BLaER1 (cell line): Measurements from ENCODE around the gene RNF213.

ENCODE experiments used
- H3K27ac ChIP-seq: shearing (Covaris generic); formaldehyde crosslinking; 2 replicates; pipeline ENCODE4 v1.8.1; 2022
- H3K27me3 ChIP-seq: shearing (Covaris generic); formaldehyde crosslinking; 2 replicates; pipeline ENCODE4 v1.8.1; 2022
- H3K36me3 ChIP-seq: shearing (Covaris generic); formaldehyde crosslinking; 2 replicates; pipeline ENCODE4 v1.8.1; 2022
- H3K4me1 ChIP-seq: shearing (Covaris generic); formaldehyde crosslinking; 2 replicates; pipeline ENCODE4 v1.8.1; 2022
- H3K4me2 ChIP-seq: shearing (Covaris generic); formaldehyde crosslinking; 2 replicates; pipeline ENCODE4 v1.8.1; 2022
- H3K4me3 ChIP-seq: shearing (Covaris generic); formaldehyde crosslinking; 2 replicates; pipeline ENCODE4 v1.8.1; 2022
- H3K9ac ChIP-seq: shearing (Covaris generic); formaldehyde crosslinking; 2 replicates; pipeline ENCODE4 v1.8.1; 2022
- H3K9me3 ChIP-seq: shearing (Covaris generic); formaldehyde crosslinking; 2 replicates; pipeline ENCODE4 v1.8.1; 2022
- H4K20me1 ChIP-seq: shearing (Covaris generic); formaldehyde crosslinking; 2 replicates; pipeline ENCODE4 v1.8.1; 2022
- Cebpa-rat ChIP-seq: shearing (Covaris generic); IDR thresholded peaks from 2 replicates; pipeline ENCODE4 v1.8.1; 2022

Gene RNF213

GRCh38 chr17:80376531-80376930 lies 115.9 kb downstream of the RNF213 start:
- no peaks in the 10 kb centered on the region for H3K9me3 ChIP-seq
- H3K9ac ChIP-seq = no peak overlapping the region
- peaks cover 99% of the 10 kb centered on the region for H3K36me3 ChIP-seq
- no peaks in the 10 kb centered on the region for H3K27me3 ChIP-seq
- H3K4me2 ChIP-seq = no peak overlapping the region
- no peak overlapping the region for H3K4me3 ChIP-seq
- no peak overlapping the region for H3K27ac ChIP-seq
- H3K4me1 ChIP-seq = no peaks in the 10 kb centered on the region
- H4K20me1 ChIP-seq = 0 out of 2 replicates have a peak, but pooled peaks cover 13% of the 10 kb centered on the region
- TF ChIP-seq Cebpa-rat = no peak

- Histone ChIP-seq H3K4me3 (no peak overlapping the region), H3K27me3 (no peaks in the 10 kb centered on the region), H3K9ac (no peak overlapping the region), H3K4me1 (no peaks in the 10 kb centered on the region), H3K9me3 (no peaks in the 10 kb centered on the region), H3K27ac (no peak overlapping the region), H3K4me2 (no peak overlapping the region), H4K20me1 (0 out of 2 replicates have a peak, but pooled peaks cover 13% of the 10 kb centered on the region), H3K36me3 (peaks cover 99% of the 10 kb centered on the region)
- no peak for TF ChIP-seq Cebpa-rat
Measured at GRCh38 chr17:80377798-80378197, 117.1 kb downstream of the RNF213 start.

- Histone ChIP-seq H4K20me1 (0 out of 2 replicates have a peak, but pooled peaks cover 9% of the 10 kb centered on the region), H3K4me3 (no peak overlapping the region), H3K27me3 (no peaks in the 10 kb centered on the region), H3K9me3 (no peaks in the 10 kb centered on the region), H3K27ac (no peak overlapping the region), H3K36me3 (peaks cover 100% of the 10 kb centered on the region), H3K9ac (no peak overlapping the region), H3K4me2 (no peak overlapping the region), H3K4me1 (no peaks in the 10 kb centered on the region)
- TF ChIP-seq Cebpa-rat = no peak
Measured at GRCh38 chr17:80379348-80379747, 118.7 kb downstream of the RNF213 start.

GRCh38 chr17:80380068-80380467 lies 119.4 kb downstream of the RNF213 start:
- Histone ChIP-seq H3K36me3 (peaks cover 100% of the 10 kb centered on the region), H3K27ac (no peak overlapping the region), H3K9me3 (no peaks in the 10 kb centered on the region), H4K20me1 (0 out of 2 replicates have a peak, but pooled peaks cover 6% of the 10 kb centered on the region), H3K9ac (no peak overlapping the region), H3K4me2 (no peak overlapping the region), H3K4me3 (no peak overlapping the region), H3K27me3 (no peaks in the 10 kb centered on the region), H3K4me1 (no peaks in the 10 kb centered on the region)
- no peak for TF ChIP-seq Cebpa-rat

GRCh38 chr17:80380555-80381002 lies 119.9 kb downstream of the RNF213 start:
- Histone ChIP-seq H3K9me3 (no peaks in the 10 kb centered on the region), H3K27me3 (no peaks in the 10 kb centered on the region), H3K4me3 (no peak overlapping the region), H3K4me2 (no peak overlapping the region), H3K27ac (no peak overlapping the region), H3K9ac (no peak overlapping the region), H4K20me1 (0 out of 2 replicates have a peak, but pooled peaks cover 6% of the 10 kb centered on the region), H3K36me3 (peaks cover 100% of the 10 kb centered on the region), H3K4me1 (no peaks in the 10 kb centered on the region)
- TF ChIP-seq Cebpa-rat = no peak

- Histone ChIP-seq H3K36me3 (peaks cover 100% of the 10 kb centered on the region), H3K27ac (no peak overlapping the region), H3K9me3 (no peaks in the 10 kb centered on the region), H3K9ac (no peak overlapping the region), H3K4me1 (no peaks in the 10 kb centered on the region), H4K20me1 (0 out of 2 replicates have a peak, but pooled peaks cover 6% of the 10 kb centered on the region), H3K4me2 (no peak overlapping the region), H3K4me3 (no peak overlapping the region), H3K27me3 (no peaks in the 10 kb centered on the region)
- no peak for TF ChIP-seq Cebpa-rat
Measured at GRCh38 chr17:80381416-80381923, 120.8 kb downstream of the RNF213 start.

- Histone ChIP-seq H3K27ac (no peak overlapping the region), H3K36me3 (peaks cover 100% of the 10 kb centered on the region), H3K4me3 (no peak overlapping the region), H3K27me3 (no peaks in the 10 kb centered on the region), H3K9ac (no peak overlapping the region), H3K9me3 (no peaks in the 10 kb centered on the region), H3K4me2 (no peak overlapping the region), H4K20me1 (0 out of 2 replicates have a peak, but pooled peaks cover 6% of the 10 kb centered on the region), H3K4me1 (no peaks in the 10 kb centered on the region)
- no peak for TF ChIP-seq Cebpa-rat
Measured at GRCh38 chr17:80382446-80382845, 121.8 kb downstream of the RNF213 start.

- Histone ChIP-seq H3K36me3 (peaks cover 100% of the 10 kb centered on the region), H3K4me3 (no peak overlapping the region), H3K9ac (no peak overlapping the region), H3K4me2 (no peak overlapping the region), H3K27ac (no peak overlapping the region), H3K9me3 (no peaks in the 10 kb centered on the region), H4K20me1 (0 out of 2 replicates have a peak, but pooled peaks cover 1% of the 10 kb centered on the region), H3K27me3 (no peaks in the 10 kb centered on the region), H3K4me1 (no peaks in the 10 kb centered on the region)
- no peak for TF ChIP-seq Cebpa-rat
Measured at GRCh38 chr17:80382956-80383355, 122.3 kb downstream of the RNF213 start.

- Histone ChIP-seq H3K4me3 (no peak overlapping the region), H3K27ac (no peak overlapping the region), H3K27me3 (no peaks in the 10 kb centered on the region), H3K9me3 (no peaks in the 10 kb centered on the region), H3K9ac (no peak overlapping the region), H3K4me1 (no peaks in the 10 kb centered on the region), H4K20me1 (no peaks in the 10 kb centered on the region), H3K4me2 (no peak overlapping the region), H3K36me3 (peaks cover 100% of the 10 kb centered on the region)
- TF ChIP-seq Cebpa-rat = no peak
Measured at GRCh38 chr17:80384078-80384960, 123.7 kb downstream of the RNF213 start.

GRCh38 chr17:80385046-80385445 lies 124.4 kb downstream of the RNF213 start:
- H3K9me3 ChIP-seq = no peaks in the 10 kb centered on the region
- H4K20me1 ChIP-seq = no peaks in the 10 kb centered on the region
- H3K4me3 ChIP-seq = no peak overlapping the region
- H3K4me2 ChIP-seq = no peak overlapping the region
- H3K36me3 ChIP-seq = peaks cover 100% of the 10 kb centered on the region
- H3K27ac ChIP-seq = no peak overlapping the region
- H3K27me3 ChIP-seq = no peaks in the 10 kb centered on the region
- no peak for TF ChIP-seq Cebpa-rat
- no peak overlapping the region for H3K9ac ChIP-seq
- H3K4me1 ChIP-seq = no peaks in the 10 kb centered on the region
